Muscle layer of colon (tissue), 2 donors: Measurements from ENCODE around the gene ACER3.

Experiments
- H3K27ac ChIP-seq: one replicate; pipeline ENCODE4 v1.7.0; 2013; ENCODE audit warnings: low read depth, mild to moderate bottlenecking, low read length, moderate library complexity
- H3K27me3 ChIP-seq, 2 donors: one replicate each; pipeline ENCODE4 v1.7.0; 2013; ENCODE audit warnings: low read length in 2 of 2, mild to moderate bottlenecking in 2 of 2; ENCODE audit not compliant: insufficient read depth in 2 of 2, control insufficient read depth in 1 of 2
- H3K36me3 ChIP-seq: one replicate; pipeline ENCODE4 v1.7.0; 2013; ENCODE audit warnings: mild to moderate bottlenecking, low read length; ENCODE audit not compliant: insufficient read depth
- H3K4me1 ChIP-seq: one replicate; pipeline ENCODE4 v1.7.0; 2013; ENCODE audit warnings: mild to moderate bottlenecking, low read length; ENCODE audit not compliant: insufficient read depth
- H3K4me3 ChIP-seq, 2 donors: one replicate each; pipeline ENCODE4 v1.7.0; 2013; ENCODE audit warnings: low read length in 2 of 2, low read depth in 1 of 2, mild to moderate bottlenecking in 1 of 2, moderate library complexity in 1 of 2
- H3K9ac ChIP-seq: one replicate; pipeline ENCODE4 v1.7.0; 2013; ENCODE audit warnings: low read length
- H3K9me3 ChIP-seq: one replicate; pipeline ENCODE4 v1.7.0; 2013; ENCODE audit warnings: mild to moderate bottlenecking, low read length
- donor health status: abdominal sarcoma.
- donor health status: Adenocarcinoma of cecum.

ACER3 gene

DNA sequence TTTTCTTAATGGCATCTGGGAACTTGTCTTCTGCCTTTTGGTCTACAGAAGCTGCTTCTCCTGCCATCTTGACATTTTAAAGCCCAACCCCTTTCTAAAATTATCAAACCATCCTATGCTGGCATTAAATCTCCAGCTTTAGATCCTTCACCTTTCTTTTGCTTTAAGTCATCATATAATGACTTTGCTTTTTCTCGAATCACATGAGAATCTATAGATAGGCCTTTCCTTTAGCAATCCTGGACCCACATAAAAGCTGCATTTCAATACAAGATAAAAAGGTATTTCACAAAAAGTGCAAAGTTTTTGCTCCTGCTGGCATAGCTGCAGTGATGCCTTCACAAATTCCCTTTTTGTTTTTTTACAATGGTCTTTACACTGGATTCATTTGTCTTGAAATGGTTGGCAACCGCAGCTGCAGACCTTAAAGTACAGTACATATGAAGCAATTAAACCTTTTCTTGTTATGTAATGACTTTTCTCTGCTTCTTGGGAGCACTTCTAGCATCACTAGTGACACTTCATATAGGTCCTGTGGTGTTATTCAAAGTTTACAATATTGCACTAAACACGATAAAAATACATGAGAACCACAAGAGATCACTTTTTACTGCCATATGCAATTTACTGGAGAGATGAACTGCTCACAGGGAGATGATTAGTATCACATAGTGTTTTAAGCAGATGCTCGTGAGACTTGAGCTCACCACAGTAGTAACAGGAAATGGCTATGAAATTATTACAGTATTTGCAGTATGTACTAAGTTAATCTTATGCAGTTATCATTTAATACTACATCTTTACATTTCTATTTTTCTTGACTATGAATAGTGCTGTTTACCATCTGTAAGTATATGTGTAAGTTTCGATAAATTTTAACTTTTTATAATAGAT, 41.6 kb downstream of the ACER3 start:
- Histone ChIP-seq H3K4me3 (no peak overlapping the region), H3K9me3 (no peaks in the 10 kb centered on the region), H3K27ac (no peak overlapping the region), H3K36me3 (no peaks in the 10 kb centered on the region), H3K27me3 (no peaks in the 10 kb centered on the region), H3K9ac (no peak overlapping the region), H3K4me1 (no peaks in the 10 kb centered on the region)

DNA sequence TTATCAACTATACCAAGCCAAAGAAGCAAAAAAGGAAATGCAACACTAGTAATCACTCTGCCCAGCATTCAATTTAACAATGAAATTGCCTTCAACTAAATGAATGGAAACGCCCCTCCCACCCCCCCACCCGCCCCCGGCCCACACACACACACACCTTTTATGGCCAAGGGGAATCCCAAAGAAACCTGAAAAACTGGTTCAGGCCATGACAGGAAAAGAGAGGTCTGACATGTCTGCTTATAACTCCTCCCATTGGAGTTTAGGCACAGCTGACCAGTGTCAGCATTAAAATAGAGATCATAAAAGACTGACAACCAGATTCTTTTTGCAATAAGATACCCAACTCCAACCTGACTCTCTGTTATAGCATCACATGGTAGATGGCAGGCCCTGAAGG, 42.6 kb downstream of the ACER3 start:
- Histone ChIP-seq H3K36me3 (no peaks in the 10 kb centered on the region), H3K27ac (no peak overlapping the region), H3K4me3 (no peak overlapping the region), H3K9me3 (no peaks in the 10 kb centered on the region), H3K27me3 (no peaks in the 10 kb centered on the region), H3K4me1 (no peaks in the 10 kb centered on the region), H3K9ac (no peak overlapping the region)

DNA sequence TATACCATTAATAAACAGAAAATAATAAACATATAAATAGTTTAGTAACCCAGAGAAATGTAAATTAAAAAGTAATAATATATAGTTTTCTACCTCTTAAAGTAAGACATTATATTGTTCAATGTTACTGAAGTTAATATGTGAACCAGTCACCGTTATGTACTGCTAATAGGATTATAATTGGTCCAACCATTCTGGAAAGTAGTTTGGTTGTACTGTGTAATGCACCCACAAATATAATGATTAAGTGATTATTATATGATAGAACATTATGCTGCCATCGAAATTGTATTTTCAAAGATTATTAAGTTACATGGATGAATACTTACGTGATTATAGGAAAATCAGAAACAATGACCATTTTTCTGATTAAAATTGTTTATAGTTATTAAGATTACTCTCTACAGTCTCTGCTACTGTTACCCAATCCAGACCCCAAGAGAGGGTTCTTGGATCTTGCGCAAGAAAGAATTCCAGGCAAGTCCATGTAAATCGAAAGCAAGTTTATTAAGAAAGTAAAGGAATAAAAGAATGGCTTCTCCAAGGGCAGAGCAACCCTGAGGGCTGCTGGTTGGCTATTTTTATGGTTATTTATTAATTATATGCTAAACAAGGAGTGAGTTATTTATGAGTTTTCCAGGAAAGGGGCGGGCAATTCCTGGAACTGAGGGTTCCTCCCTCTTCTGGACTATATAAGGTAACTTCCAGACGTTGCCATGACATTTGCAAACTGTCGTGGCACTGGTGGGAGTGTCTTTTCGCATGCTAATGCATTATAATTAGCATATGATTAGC, 50.1 kb downstream of the ACER3 start:
- Histone ChIP-seq H3K4me3 (no peak overlapping the region), H3K36me3 (no peaks in the 10 kb centered on the region), H3K27me3 (no peaks in the 10 kb centered on the region), H3K9me3 (no peaks in the 10 kb centered on the region), H3K9ac (no peak overlapping the region), H3K4me1 (no peaks in the 10 kb centered on the region), H3K27ac (no peak overlapping the region)

DNA sequence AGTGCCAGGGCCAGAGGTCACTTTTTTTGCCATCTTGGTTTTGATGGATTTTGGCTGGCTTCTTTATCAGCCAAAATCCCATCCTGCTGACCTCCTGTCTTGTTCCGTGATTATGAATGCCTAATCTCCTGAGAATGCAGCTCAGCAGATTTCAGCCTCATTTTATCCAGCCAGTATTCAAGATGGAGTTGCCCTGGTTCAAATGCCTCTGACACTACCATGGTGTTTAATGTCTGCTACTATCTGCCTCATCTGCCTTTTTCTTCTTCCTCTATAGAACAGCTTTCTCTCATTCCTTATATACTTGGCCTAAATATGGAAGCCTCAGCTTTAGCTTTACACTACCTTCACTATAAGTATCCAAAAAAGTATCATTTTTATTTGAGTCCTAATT, 50.7 kb downstream of the ACER3 start:
- Histone ChIP-seq H3K4me1 (no peaks in the 10 kb centered on the region), H3K36me3 (no peaks in the 10 kb centered on the region), H3K27me3 (no peaks in the 10 kb centered on the region), H3K4me3 (no peak overlapping the region), H3K27ac (no peak overlapping the region), H3K9me3 (no peaks in the 10 kb centered on the region), H3K9ac (no peak overlapping the region)

DNA sequence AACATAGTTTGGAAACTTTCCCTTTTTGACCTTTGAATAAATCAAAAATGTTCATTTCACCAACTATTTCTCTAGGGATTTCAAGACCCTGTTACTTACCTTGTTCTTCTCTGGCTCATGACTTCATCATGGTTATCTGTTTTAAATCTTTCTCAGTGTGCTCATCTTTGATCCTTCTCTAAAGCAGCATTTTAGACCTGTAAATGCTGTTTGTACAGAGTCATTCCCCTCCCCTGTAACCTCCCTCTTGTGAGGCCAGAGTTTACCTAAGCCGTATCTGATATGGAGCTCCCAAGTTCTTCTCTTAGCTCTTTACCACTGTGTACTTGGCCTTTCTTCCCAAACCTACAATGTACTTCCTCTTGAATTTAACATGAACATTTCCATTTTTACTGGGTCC, 56.0 kb downstream of the ACER3 start:
- Histone ChIP-seq H3K4me1 (peaks cover 8% of the 10 kb centered on the region), H3K36me3 (no peaks in the 10 kb centered on the region), H3K9me3 (no peaks in the 10 kb centered on the region), H3K4me3 (no peak overlapping the region), H3K9ac (no peak overlapping the region), H3K27me3 (no peaks in the 10 kb centered on the region), H3K27ac (no peak overlapping the region)

DNA sequence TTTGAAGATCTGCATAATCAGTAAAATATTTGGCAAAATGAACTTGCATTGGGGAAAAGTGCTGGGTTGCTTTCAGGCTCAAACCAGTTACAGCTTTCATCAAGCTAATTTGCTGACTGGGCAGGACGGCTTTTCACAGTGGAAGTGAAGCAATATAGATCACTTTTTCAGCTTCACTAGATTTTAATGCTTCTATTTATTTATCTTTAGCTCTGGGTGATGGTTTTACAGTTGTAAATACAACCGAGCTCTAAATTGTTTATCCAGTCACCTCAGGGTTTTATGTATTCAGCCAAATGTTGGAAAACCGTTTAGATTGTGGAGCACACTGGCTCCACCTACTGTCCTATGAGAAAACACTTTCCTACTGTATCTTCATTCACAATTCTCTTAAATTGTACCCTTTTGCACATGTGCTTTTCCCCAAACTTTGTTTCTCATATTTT, 58.2 kb downstream of the ACER3 start:
- Histone ChIP-seq H3K4me1 (peaks cover 8% of the 10 kb centered on the region), H3K36me3 (no peaks in the 10 kb centered on the region), H3K27ac (no peak overlapping the region), H3K9me3 (no peaks in the 10 kb centered on the region), H3K9ac (no peak overlapping the region), H3K27me3 (no peaks in the 10 kb centered on the region), H3K4me3 (peak overlapping the region in 1 of 2 donors; percentile 18)

GRCh38 chr11:76919467-76919866, 58.7 kb downstream of the ACER3 start:
- Histone ChIP-seq H3K27me3 (no peaks in the 10 kb centered on the region), H3K9me3 (no peaks in the 10 kb centered on the region), H3K4me1 (peaks cover 8% of the 10 kb centered on the region), H3K27ac (no peak overlapping the region), H3K4me3 (no peak overlapping the region), H3K9ac (no peak overlapping the region), H3K36me3 (no peaks in the 10 kb centered on the region)

DNA sequence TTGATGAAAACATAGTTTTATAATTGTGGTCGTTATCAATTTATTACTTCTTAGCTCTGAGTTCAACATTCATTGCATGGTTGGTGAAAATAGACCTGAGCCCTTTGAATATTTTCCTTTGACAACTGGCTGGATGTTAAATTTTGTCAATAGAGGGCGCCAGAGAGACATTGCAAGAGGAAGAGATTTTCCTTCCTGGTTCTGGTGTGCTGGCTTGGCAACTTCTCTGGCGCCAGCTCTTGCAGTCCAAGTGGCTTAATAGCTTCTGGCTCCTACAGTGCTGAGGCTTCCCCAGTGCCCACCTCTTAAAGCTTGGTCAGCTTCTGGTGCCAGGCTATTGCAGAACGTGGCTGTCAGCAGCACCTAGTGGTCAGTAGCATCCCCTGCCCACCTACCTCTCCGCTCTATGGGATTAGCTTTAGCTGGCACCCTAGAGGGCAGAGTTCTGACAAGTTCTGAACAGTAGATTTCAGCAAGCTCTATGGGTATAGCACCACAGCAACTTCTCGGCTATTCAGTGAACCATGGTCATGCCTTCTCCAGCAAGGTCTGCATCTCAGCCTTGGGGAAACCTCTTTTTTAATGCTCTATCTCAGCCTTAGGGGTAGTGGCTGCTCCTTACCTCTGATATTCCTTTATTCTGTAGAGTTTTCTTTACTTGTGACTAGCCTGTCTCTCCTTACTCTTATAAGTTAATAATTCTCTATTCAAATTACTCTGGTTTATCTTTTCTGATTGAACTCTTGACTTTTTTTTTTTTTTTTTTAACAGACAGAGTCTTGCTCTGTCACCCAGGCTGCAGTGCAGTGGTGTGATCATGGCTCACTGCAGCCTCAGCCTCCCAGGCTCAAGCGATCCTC, 59.4 kb downstream of the ACER3 start:
- Histone ChIP-seq H3K9ac (no peak overlapping the region), H3K36me3 (no peaks in the 10 kb centered on the region), H3K27ac (no peak overlapping the region), H3K9me3 (no peaks in the 10 kb centered on the region), H3K4me3 (no peak overlapping the region), H3K27me3 (no peaks in the 10 kb centered on the region), H3K4me1 (peaks cover 8% of the 10 kb centered on the region)

DNA sequence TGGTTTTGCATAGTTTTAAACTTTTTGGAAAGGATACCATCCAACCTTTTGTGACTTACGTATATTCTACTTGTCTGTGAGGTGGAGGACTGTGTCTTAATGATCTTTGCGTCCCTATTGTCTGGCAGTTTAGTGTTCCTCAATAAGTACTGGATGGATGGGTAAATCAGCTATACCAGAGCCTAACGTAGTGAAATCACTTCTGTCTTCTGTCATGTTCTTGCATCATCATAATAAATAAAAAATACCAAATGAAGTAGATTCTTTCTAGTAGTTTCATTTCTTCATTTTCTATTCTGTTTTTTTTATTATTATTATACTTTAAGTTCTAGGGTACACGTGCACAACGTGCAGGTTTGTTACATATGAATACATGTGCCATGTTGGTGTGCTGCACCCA, 66.4 kb downstream of the ACER3 start:
- H3K4me3 ChIP-seq: no peak overlapping the region

GRCh38 chr11:76935042-76935441, 74.3 kb downstream of the ACER3 start:
- Histone ChIP-seq H3K27me3 (no peaks in the 10 kb centered on the region), H3K4me1 (no peaks in the 10 kb centered on the region), H3K4me3 (no peak overlapping the region), H3K27ac (no peak overlapping the region), H3K9ac (no peak overlapping the region), H3K36me3 (no peaks in the 10 kb centered on the region), H3K9me3 (no peaks in the 10 kb centered on the region)

More for the DNA sequence above, 66.4 kb downstream of the ACER3 start:
- no peaks in the 10 kb centered on the region for H3K27me3 ChIP-seq
- H3K9me3 ChIP-seq: no peaks in the 10 kb centered on the region
- H3K9ac ChIP-seq: no peak overlapping the region
- H3K36me3 ChIP-seq: no peaks in the 10 kb centered on the region
- no peak overlapping the region for H3K27ac ChIP-seq
- H3K4me1 ChIP-seq: no peaks in the 10 kb centered on the region

- Histone ChIP-seq H3K36me3 (no peaks in the 10 kb centered on the region), H3K9ac (no peak overlapping the region), H3K4me3 (no peak overlapping the region), H3K9me3 (peaks cover 3% of the 10 kb centered on the region), H3K27me3 (no peaks in the 10 kb centered on the region), H3K4me1 (no peaks in the 10 kb centered on the region), H3K27ac (no peak overlapping the region)
Observed at GRCh38 chr11:76939219-76939631, 78.5 kb downstream of the ACER3 start.
